Measurements from ENCODE around the gene MVB12A. TPM values are rescaled to one million over a fixed set of nuclear protein-coding genes. Genes with fewer than 3 reads are reported as not detected.

The MVB12A gene
- total RNA-seq, 5 donors from 2014 or later (not counting 1 experiment from before 2014, with no cell fraction given) = 21.0 to 41.4 (median 35.3) TPM

GRCh38 chr19:17455308-17456123, 35.7 kb downstream of the MVB12A start:
- Histone ChIP-seq H3K27ac (ENCODE audit: low read length) (no peak overlapping the region), H3K36me3 (ENCODE audit: control insufficient read depth in 2 of 2, extremely low read depth in 1 of 2, insufficient read depth in 1 of 2, low read length in 1 of 2) (no peaks in the 10 kb centered on the region), H3K4me3 (ENCODE audit: control insufficient read depth in 1 of 2, extremely low read depth in 1 of 2, low read length in 1 of 2) (no peak overlapping the region), H3K4me1 (ENCODE audit: control insufficient read depth in 1 of 2, extremely low read depth in 1 of 2, insufficient read depth in 2 of 2, low read length in 2 of 2) (peaks cover 0 to 17% of the 10 kb centered on the region in 2 experiments), H3K27me3 (replicated peaks in 1 of 2; ENCODE audit: control insufficient read depth in 2 of 2, extremely low read depth in 1 of 2, insufficient read depth in 2 of 2, low read length in 1 of 2) (peaks cover 8 to 77% of the 10 kb centered on the region in 2 experiments), H3K9me3 (no peaks in the 10 kb centered on the region)
- H3K4me1 Mint-ChIP-seq = peaks cover 5 to 15% (median 11%) of the 10 kb centered on the region in 3 donors
- no peaks in the 10 kb centered on the region for H3K36me3 Mint-ChIP-seq
- DNase-seq (no peak), ATAC-seq (replicated peaks in 1 of 4) (no peak)
- H3K4me3 Mint-ChIP-seq = no peak overlapping the region
- ChIA-PET POLR2A (no interaction called here), CTCF (interaction anchor here in 1 of 2 donors (0.6 kb wide), 1 partner anchor 11 kb away, joined by 4 read pairs; no protein-coding TSS in a partner anchor)
- WGBS (ENCODE audit: insufficient coverage) = 21% methylated on average over 33 of the region's 58 CpGs
- no peaks in the 10 kb centered on the region for H3K9me3 Mint-ChIP-seq
- H3K27ac Mint-ChIP-seq = no peak overlapping the region
- H3K27me3 Mint-ChIP-seq = peaks cover 26 to 52% of the 10 kb centered on the region in 2 donors

GRCh38 chr19:17456127-17456526, 36.3 kb downstream of the MVB12A start:
- Histone ChIP-seq H3K9me3 (no peaks in the 10 kb centered on the region), H3K27me3 (replicated peaks in 1 of 2; ENCODE audit: control insufficient read depth in 2 of 2, extremely low read depth in 1 of 2, insufficient read depth in 2 of 2, low read length in 1 of 2) (peaks cover 8 to 76% of the 10 kb centered on the region in 2 experiments), H3K27ac (ENCODE audit: low read length) (no peak overlapping the region), H3K4me3 (ENCODE audit: control insufficient read depth in 1 of 2, extremely low read depth in 1 of 2, low read length in 1 of 2) (no peak overlapping the region), H3K36me3 (ENCODE audit: control insufficient read depth in 2 of 2, extremely low read depth in 1 of 2, insufficient read depth in 1 of 2, low read length in 1 of 2) (no peaks in the 10 kb centered on the region), H3K4me1 (ENCODE audit: control insufficient read depth in 1 of 2, extremely low read depth in 1 of 2, insufficient read depth in 2 of 2, low read length in 2 of 2) (peaks cover 0 to 14% of the 10 kb centered on the region in 2 experiments)
- no peak for ATAC-seq (replicated peaks in 1 of 4)
- ChIA-PET CTCF (no interaction called here), POLR2A (no interaction called here)
- Mint-ChIP-seq H3K4me1 (peaks cover 5 to 10% (median 5%) of the 10 kb centered on the region in 3 donors), H3K36me3 (no peaks in the 10 kb centered on the region), H3K27ac (no peak overlapping the region), H3K9me3 (no peaks in the 10 kb centered on the region), H3K4me3 (no peak overlapping the region), H3K27me3 (peaks cover 26 to 55% of the 10 kb centered on the region in 2 donors)
- DNase-seq = no peak
- WGBS (ENCODE audit: insufficient coverage) = 71% methylated on average over 9 of the region's 11 CpGs

GRCh38 chr19:17457616-17458015, 37.8 kb downstream of the MVB12A start:
- ChIA-PET POLR2A (interaction anchor here in 1 of 2 donors (0.7 kb wide), 1 partner anchor 10 kb away, joined by 7 read pairs; no protein-coding TSS in a partner anchor), CTCF (interaction anchor here in 1 of 2 donors (0.7 kb wide), 1 partner anchor 1077 kb away, joined by 4 read pairs; no protein-coding TSS in a partner anchor)

DNA sequence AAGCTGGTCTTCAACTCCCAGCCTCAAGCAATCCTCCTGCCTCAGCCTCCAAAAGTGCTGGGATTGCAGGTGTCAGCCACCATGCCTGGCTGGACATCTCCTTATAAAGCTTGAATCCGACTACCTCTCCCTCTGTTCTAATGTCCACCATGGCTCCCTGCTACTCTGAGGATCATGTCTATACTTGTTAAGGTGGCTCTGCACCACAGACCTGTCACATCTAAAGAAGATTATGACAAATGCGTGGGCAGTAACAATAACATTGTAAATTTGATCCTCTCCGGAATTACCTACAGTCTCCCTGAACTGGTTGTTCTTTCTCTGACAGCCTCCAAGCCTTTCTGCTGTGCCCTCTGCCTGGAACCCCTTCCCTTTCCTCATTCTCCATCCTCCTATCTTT, 39.1 kb downstream of the MVB12A start:
- POLR2A ChIA-PET = no interaction called here
- Histone ChIP-seq H3K27me3 (replicated peaks in 1 of 2; ENCODE audit: control insufficient read depth in 2 of 2, extremely low read depth in 1 of 2, insufficient read depth in 2 of 2, low read length in 1 of 2) (peaks cover 8 to 76% of the 10 kb centered on the region in 2 experiments), H3K27ac (ENCODE audit: low read length) (no peak overlapping the region), H3K4me1 (ENCODE audit: control insufficient read depth in 1 of 2, extremely low read depth in 1 of 2, insufficient read depth in 2 of 2, low read length in 2 of 2) (peaks cover 0 to 8% of the 10 kb centered on the region in 2 experiments), H3K9me3 (no peaks in the 10 kb centered on the region), H3K4me3 (ENCODE audit: control insufficient read depth in 1 of 2, extremely low read depth in 1 of 2, low read length in 1 of 2) (no peak overlapping the region), H3K36me3 (ENCODE audit: control insufficient read depth in 2 of 2, extremely low read depth in 1 of 2, insufficient read depth in 1 of 2, low read length in 1 of 2) (no peaks in the 10 kb centered on the region)
- CTCF ChIA-PET = interaction anchor here in 1 of 2 donors (0.5 to 0.6 kb wide), 2 partner anchors 8 to 129 kb away, joined by 3 to 18 read pairs; no protein-coding TSS in a partner anchor
- H3K27me3 Mint-ChIP-seq = peaks cover 22 to 51% of the 10 kb centered on the region in 2 donors
- DNase-seq (no peak), ATAC-seq (replicated peaks in 1 of 4) (no peak)
- H3K9me3 Mint-ChIP-seq = no peaks in the 10 kb centered on the region
- H3K36me3 Mint-ChIP-seq = no peaks in the 10 kb centered on the region
- H3K4me1 Mint-ChIP-seq = peaks cover 0 to 3% (median 2%) of the 10 kb centered on the region in 3 donors
- WGBS (ENCODE audit: insufficient coverage) = 80% methylated on average over 1 of the region's 3 CpGs
- H3K4me3 Mint-ChIP-seq = no peak overlapping the region
- H3K27ac Mint-ChIP-seq = no peak overlapping the region

More at GRCh38 chr19:17457616-17458015, 37.8 kb downstream of the MVB12A start:
- H3K36me3 Mint-ChIP-seq = no peaks in the 10 kb centered on the region
- peaks cover 0 to 14% of the 10 kb centered on the region in 2 experiments for H3K4me1 ChIP-seq (ENCODE audit: control insufficient read depth in 1 of 2, extremely low read depth in 1 of 2, insufficient read depth in 2 of 2, low read length in 2 of 2)
- ATAC-seq (replicated peaks in 1 of 4) (no peak), DNase-seq (no peak)
- H3K9me3 ChIP-seq = no peaks in the 10 kb centered on the region
- no peak overlapping the region for H3K27ac ChIP-seq (ENCODE audit: low read length)
- H3K27me3 ChIP-seq (replicated peaks in 1 of 2; ENCODE audit: control insufficient read depth in 2 of 2, extremely low read depth in 1 of 2, insufficient read depth in 2 of 2, low read length in 1 of 2) = peaks cover 8 to 80% of the 10 kb centered on the region in 2 experiments
- no peak overlapping the region for H3K4me3 Mint-ChIP-seq
- no peaks in the 10 kb centered on the region for H3K36me3 ChIP-seq (ENCODE audit: control insufficient read depth in 2 of 2, extremely low read depth in 1 of 2, insufficient read depth in 1 of 2, low read length in 1 of 2)
- H3K27me3 Mint-ChIP-seq = peaks cover 26 to 56% of the 10 kb centered on the region in 2 donors
- 73% methylated on average over 2 of the region's 6 CpGs for WGBS (ENCODE audit: insufficient coverage)
- no peak overlapping the region for H3K4me3 ChIP-seq (ENCODE audit: control insufficient read depth in 1 of 2, extremely low read depth in 1 of 2, low read length in 1 of 2)
- H3K9me3 Mint-ChIP-seq = no peaks in the 10 kb centered on the region
- peaks cover 5 to 7% (median 5%) of the 10 kb centered on the region in 3 donors for H3K4me1 Mint-ChIP-seq
- H3K27ac Mint-ChIP-seq = no peak overlapping the region

- no peak within 1 kb of the TSS for H3K4me3 ChIP-seq (ENCODE audit: control insufficient read depth in 1 of 2, extremely low read depth in 1 of 2, low read length in 1 of 2)
- no peak within 1 kb of the TSS for H3K27ac ChIP-seq (ENCODE audit: low read length)
- no peaks in the 10 kb centered on the region for H3K36me3 ChIP-seq (ENCODE audit: control insufficient read depth in 2 of 2, extremely low read depth in 1 of 2, insufficient read depth in 1 of 2, low read length in 1 of 2)
- Mint-ChIP-seq H3K9me3 (no peaks in the 10 kb centered on the region), H3K4me1 (peaks cover 0 to 3% (median 0%) of the 10 kb centered on the region in 3 donors), H3K27me3 (peaks cover 15 to 41% of the 10 kb centered on the region in 2 donors), H3K4me3 (no peak within 1 kb of the TSS), H3K27ac (no peak within 1 kb of the TSS), H3K36me3 (no peaks in the 10 kb centered on the region)
- WGBS (ENCODE audit: insufficient coverage) = 85% methylated on average over 24 of the region's 26 CpGs
- ATAC-seq (replicated peaks in 1 of 4) (no peak), DNase-seq (no peak)
- H3K9me3 ChIP-seq = no peaks in the 10 kb centered on the region
- peaks cover 0 to 4% of the 10 kb centered on the region in 2 experiments for H3K4me1 ChIP-seq (ENCODE audit: control insufficient read depth in 1 of 2, extremely low read depth in 1 of 2, insufficient read depth in 2 of 2, low read length in 2 of 2)
- ChIA-PET POLR2A (no interaction called here), CTCF (interaction anchor here in 1 of 2 donors (0.6 kb wide), 1 partner anchor 1326 kb away, joined by 3 read pairs; no protein-coding TSS in a partner anchor)
- H3K27me3 ChIP-seq (replicated peaks in 1 of 2; ENCODE audit: control insufficient read depth in 2 of 2, extremely low read depth in 1 of 2, insufficient read depth in 2 of 2, low read length in 1 of 2) = peaks cover 8 to 65% of the 10 kb centered on the region in 2 experiments
These were observed 40.8 kb downstream of the MVB12A start, which contains the start of gene NXNL1 for GRCh38 chr19:17460372-17461230. NXNL1 (minus strand) TSS chr19:17460926; CDS start chr19:17460869, 57 bp downstream.

DNA sequence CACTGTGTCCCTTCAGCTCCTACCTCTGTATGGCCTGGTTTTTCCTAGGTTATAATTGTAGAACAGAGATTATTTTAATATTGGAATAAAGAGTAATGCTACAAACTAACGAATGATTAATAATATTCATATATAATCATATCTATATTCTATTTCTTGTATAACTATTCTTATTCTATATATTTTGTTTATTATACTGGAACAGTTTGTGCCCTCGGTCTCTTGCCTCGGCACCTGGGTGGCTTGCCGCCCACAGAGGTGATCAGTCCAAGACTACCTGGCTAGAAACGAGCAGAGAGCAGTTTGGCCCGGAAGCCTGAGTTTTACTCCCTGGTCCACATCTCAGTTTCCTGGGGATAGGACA, 46.6 kb downstream of the MVB12A start:
- DNase-seq (no peak), ATAC-seq (replicated peaks in 1 of 4) (no peak)
- no peak overlapping the region for H3K27ac ChIP-seq (ENCODE audit: low read length)
- Mint-ChIP-seq H3K4me3 (no peak overlapping the region), H3K27me3 (no peaks in the 10 kb centered on the region), H3K36me3 (no peaks in the 10 kb centered on the region), H3K9me3 (no peaks in the 10 kb centered on the region), H3K4me1 (peaks cover 22 to 36% (median 23%) of the 10 kb centered on the region in 3 donors), H3K27ac (no peak overlapping the region)
- no peaks in the 10 kb centered on the region for H3K36me3 ChIP-seq (ENCODE audit: control insufficient read depth in 2 of 2, extremely low read depth in 1 of 2, insufficient read depth in 1 of 2, low read length in 1 of 2)
- H3K4me1 ChIP-seq (ENCODE audit: control insufficient read depth in 1 of 2, extremely low read depth in 1 of 2, insufficient read depth in 2 of 2, low read length in 2 of 2) = peaks cover 2 to 27% of the 10 kb centered on the region in 2 experiments
- ChIA-PET POLR2A (no interaction called here), CTCF (interaction anchor here (0.6 to 1.0 kb wide), 2 partner anchors 24 to 84 kb away, joined by 3 to 12 read pairs; no protein-coding TSS in a partner anchor)
- WGBS (ENCODE audit: insufficient coverage) = no CpG with 5 or more reads among the region's 6 CpGs
- no peaks in the 10 kb centered on the region for H3K9me3 ChIP-seq
- H3K27me3 ChIP-seq (replicated peaks in 1 of 2; ENCODE audit: control insufficient read depth in 2 of 2, extremely low read depth in 1 of 2, insufficient read depth in 2 of 2, low read length in 1 of 2) = peaks cover 0 to 13% of the 10 kb centered on the region in 2 experiments
- H3K4me3 ChIP-seq (ENCODE audit: control insufficient read depth in 1 of 2, extremely low read depth in 1 of 2, low read length in 1 of 2) = no peak overlapping the region

Data from T-cell (primary cell).